H9 (cell line): ENCODE results near the gene PLA2G2E. TPM values are rescaled to one million over a fixed set of nuclear protein-coding genes. Genes with fewer than 3 reads are reported as not detected.

Experiments used
- DNase-seq: peaks from one replicate; pipeline ENCODE4 v3.0.0-alpha.2; 2017
- H2AFZ ChIP-seq: one replicate; pipeline ENCODE4 v1.6.1; 2013; ENCODE audit warnings: mild to moderate bottlenecking, low read length, control low read depth, moderate library complexity
- H2AK5ac ChIP-seq: 2 replicates; pipeline ENCODE4 v1.6.1; 2013; ENCODE audit warnings: low read length, control low read depth, mixed read lengths; ENCODE audit not compliant: insufficient read length
- H2BK120ac ChIP-seq: one replicate; pipeline ENCODE4 v1.6.1; 2013; ENCODE audit warnings: low read depth, mild to moderate bottlenecking, low read length, control low read depth, inconsistent platforms; ENCODE audit not compliant: poor library complexity, severe bottlenecking
- H2BK12ac ChIP-seq: 2 replicates; pipeline ENCODE4 v1.6.1; 2013; ENCODE audit warnings: low read length, control low read depth, mixed read lengths, low read depth; ENCODE audit not compliant: insufficient read length
- H2BK15ac ChIP-seq: 2 replicates; pipeline ENCODE4 v1.6.1; 2013; ENCODE audit warnings: low read depth, low read length, control low read depth
- H2BK20ac ChIP-seq: one replicate; pipeline ENCODE4 v1.6.1; 2013; ENCODE audit warnings: low read depth, mild to moderate bottlenecking, low read length, control low read depth, inconsistent platforms; ENCODE audit not compliant: poor library complexity, severe bottlenecking
- H2BK5ac ChIP-seq: 2 replicates; pipeline ENCODE4 v1.6.1; 2013; ENCODE audit warnings: low read length, control low read depth, mixed read lengths; ENCODE audit not compliant: insufficient read length
- H3K14ac ChIP-seq: 2 replicates; pipeline ENCODE4 v1.6.1; 2013; ENCODE audit warnings: low read length, control low read depth; ENCODE audit not compliant: insufficient read depth
- H3K18ac ChIP-seq: 2 replicates; pipeline ENCODE4 v1.6.1; 2013; ENCODE audit warnings: low read depth, mild to moderate bottlenecking, mixed read lengths, low read length, control low read depth; ENCODE audit not compliant: insufficient read length
- H3K23ac ChIP-seq: 2 replicates; pipeline ENCODE4 v1.6.1; 2013; ENCODE audit warnings: low read length, control low read depth, mixed read lengths, low read depth; ENCODE audit not compliant: insufficient read length
- H3K23me2 ChIP-seq: 2 replicates; pipeline ENCODE4 v1.6.1; 2013; ENCODE audit warnings: low read depth, mild to moderate bottlenecking, mixed read lengths, low read length, control low read depth; ENCODE audit not compliant: insufficient read length, poor library complexity, severe bottlenecking
- H3K27ac ChIP-seq: 2 replicates; pipeline ENCODE4 v1.5.1; 2013; ENCODE audit warnings: low read length, control low read depth, mixed read lengths, low read depth; ENCODE audit not compliant: insufficient read length
- H3K27me3 ChIP-seq: 2 replicates; pipeline ENCODE4 v1.6.1; 2013; ENCODE audit warnings: low read length, control low read depth, inconsistent platforms; ENCODE audit not compliant: insufficient read depth
- H3K4ac ChIP-seq: 2 replicates; pipeline ENCODE4 v1.6.1; 2013; ENCODE audit warnings: low read depth, mild to moderate bottlenecking, control low read depth, inconsistent platforms, low read length, moderate library complexity
- H3K4me1 ChIP-seq: 2 replicates; pipeline ENCODE4 v1.6.1; 2013; ENCODE audit warnings: low read length, control low read depth, inconsistent platforms; ENCODE audit not compliant: insufficient read depth
- H3K4me2 ChIP-seq: 2 replicates; pipeline ENCODE4 v1.6.1; 2013; ENCODE audit warnings: low read length, control low read depth, mixed read lengths; ENCODE audit not compliant: insufficient read length, insufficient read depth
- H3K56ac ChIP-seq: 2 replicates; pipeline ENCODE4 v1.6.1; 2013; ENCODE audit warnings: low read depth, mild to moderate bottlenecking, mixed read lengths, low read length, control low read depth; ENCODE audit not compliant: insufficient read length
- H3K79me1 ChIP-seq: 2 replicates; pipeline ENCODE4 v1.6.1; 2013; ENCODE audit warnings: low read depth, mild to moderate bottlenecking, moderate library complexity, low read length, control low read depth, inconsistent platforms; ENCODE audit not compliant: insufficient read depth, poor library complexity, severe bottlenecking
- H3K79me2 ChIP-seq: 2 replicates; pipeline ENCODE4 v1.6.1; 2013; ENCODE audit warnings: low read length, control low read depth, inconsistent platforms; ENCODE audit not compliant: insufficient read depth
- H3K9ac ChIP-seq: 2 replicates; pipeline ENCODE4 v1.6.1; 2013; ENCODE audit warnings: low read length, control low read depth, mixed read lengths; ENCODE audit not compliant: insufficient read length; ENCODE audit errors: extremely low read depth
- H3K9me3 ChIP-seq: one replicate; pipeline ENCODE4 v1.6.1; 2013; ENCODE audit warnings: low read depth, low read length, inconsistent platforms; ENCODE audit not compliant: control insufficient read depth
- H3T11ph ChIP-seq: one replicate; pipeline ENCODE4 v1.6.1; 2013; ENCODE audit warnings: mild to moderate bottlenecking, low read length, control low read depth, inconsistent platforms
- H4K20me1 ChIP-seq: one replicate; pipeline ENCODE4 v1.6.1; 2013; ENCODE audit not compliant: control insufficient read depth, insufficient read length, insufficient read depth
- H4K5ac ChIP-seq: 2 replicates; pipeline ENCODE4 v1.6.1; 2013; ENCODE audit warnings: low read depth, mild to moderate bottlenecking, mixed read lengths, low read length, control low read depth; ENCODE audit not compliant: insufficient read length
- H4K8ac ChIP-seq: replicated peaks from 2 replicates; pipeline ENCODE4 v1.6.1; 2013; ENCODE audit warnings: low read length, control low read depth, mixed read lengths, low read depth; ENCODE audit not compliant: insufficient read length
- H4K91ac ChIP-seq: 2 replicates; pipeline ENCODE4 v1.6.1; 2013; ENCODE audit warnings: low read depth, mild to moderate bottlenecking, moderate library complexity, mixed read lengths, low read length, control low read depth; ENCODE audit not compliant: insufficient read length
- H3K27ac Mint-ChIP-seq, 3 experiments: 2 replicates in 2 of 3; 3 replicates in 1 of 3; pipeline ENCODE4 v1.8.0; 2020 to 2021; ENCODE audit warnings: mixed read lengths in 3 of 3, mild to moderate bottlenecking in 1 of 3, moderate library complexity in 1 of 3
- H3K27me3 Mint-ChIP-seq: 2 replicates; pipeline ENCODE4 v1.8.0; 2021; ENCODE audit warnings: low read depth, mild to moderate bottlenecking, moderate library complexity, mixed read lengths
- H3K36me3 Mint-ChIP-seq, 3 experiments: 2 replicates in 2 of 3; 3 replicates in 1 of 3; pipeline ENCODE4 v1.8.0; 2020 to 2021; ENCODE audit warnings: low read depth in 3 of 3, mixed read lengths in 3 of 3; ENCODE audit not compliant: insufficient read depth in 1 of 3
- H3K4me1 Mint-ChIP-seq, 2 experiments: 2 replicates each; pipeline ENCODE4 v1.8.0; 2020; ENCODE audit warnings: mixed read lengths in 2 of 2
- H3K4me3 Mint-ChIP-seq, 2 experiments: 2 replicates in 1 of 2; 3 replicates in 1 of 2; pipeline ENCODE4 v1.8.0; 2020 to 2021; ENCODE audit warnings: mild to moderate bottlenecking in 2 of 2, mixed read lengths in 2 of 2, moderate library complexity in 1 of 2
- H3K9me3 Mint-ChIP-seq, 2 experiments: 2 replicates in 1 of 2; 3 replicates in 1 of 2; pipeline ENCODE4 v1.8.0; 2020; ENCODE audit warnings: mild to moderate bottlenecking in 2 of 2, mixed read lengths in 2 of 2, moderate library complexity in 1 of 2
- WGBS: extraction: QIAGEN DNeasy Blood & Tissue Kit; methylation state at CpG from one replicate; pipeline ENCODE4 v1.1.7; 2013; ENCODE audit warnings: missing lambda C conversion rate, low lambda C conversion rate, mixed read lengths; ENCODE audit not compliant: insufficient read length; ENCODE audit errors: extremely low coverage; 5-methylcytosine and 5-hydroxymethylcytosine counted together
- total RNA-seq: library from RNA; stranded (reverse); gene quantifications from 2 replicates; pipeline ENCODE4 v1.2.1, GENCODE V29; 2021
- TF ChIP-seq, protein P1 (sequence below): fragments of 200-600 bp; sonication (generic); conservative IDR thresholded peaks from 3 replicates; pipeline ENCODE4 v1.8.0; 2021; ENCODE audit warnings: antibody characterized with exemption, mild to moderate bottlenecking

Gene PLA2G2E
- total RNA-seq, 1 experiment from 2014 or later = not detected

DNA sequence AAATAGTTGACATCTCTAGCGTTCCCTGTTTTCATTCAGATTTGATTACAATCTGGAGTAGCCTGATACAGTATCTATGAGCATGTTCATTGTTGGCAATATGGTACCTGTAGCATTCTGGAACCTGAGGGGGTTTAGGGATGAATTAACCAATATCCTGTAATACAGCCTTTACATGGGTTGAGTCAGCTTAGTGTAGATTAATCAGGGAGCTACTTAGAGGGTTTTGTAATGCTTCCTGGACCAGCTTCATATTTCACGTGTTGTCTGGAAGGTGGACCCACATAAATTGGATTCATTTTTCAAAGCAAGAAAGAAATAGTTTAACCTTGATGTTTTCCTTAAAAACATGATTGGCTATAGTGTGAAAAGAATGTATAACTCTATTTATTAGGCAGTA is 37.6 kb downstream of the PLA2G2E start:
- H3K9ac ChIP-seq = no peak overlapping the region
- H4K8ac ChIP-seq = no peak overlapping the region
- H4K5ac ChIP-seq = no peak overlapping the region
- no peak overlapping the region for H3K14ac ChIP-seq
- H3K56ac ChIP-seq = no peak overlapping the region
- H3K36me3 Mint-ChIP-seq = peaks cover 4 to 12% (median 5%) of the 10 kb centered on the region in 3 experiments; a peak in 6 of 7 replicates
- no peak overlapping the region for H3K18ac ChIP-seq
- H3K4me3 Mint-ChIP-seq = no peak overlapping the region
- TF ChIP-seq, protein P1, sequence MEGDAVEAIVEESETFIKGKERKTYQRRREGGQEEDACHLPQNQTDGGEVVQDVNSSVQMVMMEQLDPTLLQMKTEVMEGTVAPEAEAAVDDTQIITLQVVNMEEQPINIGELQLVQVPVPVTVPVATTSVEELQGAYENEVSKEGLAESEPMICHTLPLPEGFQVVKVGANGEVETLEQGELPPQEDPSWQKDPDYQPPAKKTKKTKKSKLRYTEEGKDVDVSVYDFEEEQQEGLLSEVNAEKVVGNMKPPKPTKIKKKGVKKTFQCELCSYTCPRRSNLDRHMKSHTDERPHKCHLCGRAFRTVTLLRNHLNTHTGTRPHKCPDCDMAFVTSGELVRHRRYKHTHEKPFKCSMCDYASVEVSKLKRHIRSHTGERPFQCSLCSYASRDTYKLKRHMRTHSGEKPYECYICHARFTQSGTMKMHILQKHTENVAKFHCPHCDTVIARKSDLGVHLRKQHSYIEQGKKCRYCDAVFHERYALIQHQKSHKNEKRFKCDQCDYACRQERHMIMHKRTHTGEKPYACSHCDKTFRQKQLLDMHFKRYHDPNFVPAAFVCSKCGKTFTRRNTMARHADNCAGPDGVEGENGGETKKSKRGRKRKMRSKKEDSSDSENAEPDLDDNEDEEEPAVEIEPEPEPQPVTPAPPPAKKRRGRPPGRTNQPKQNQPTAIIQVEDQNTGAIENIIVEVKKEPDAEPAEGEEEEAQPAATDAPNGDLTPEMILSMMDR = no peak
- H2BK12ac ChIP-seq = no peak overlapping the region
- peaks cover 7% of the 10 kb centered on the region for H3K23me2 ChIP-seq
- peaks cover 29% of the 10 kb centered on the region; the same call in 1 of the 2 replicates for H3K79me2 ChIP-seq
- no peak overlapping the region for H3K23ac ChIP-seq
- H3K27ac Mint-ChIP-seq = no peak overlapping the region
- no peaks in the 10 kb centered on the region for H3K27me3 ChIP-seq
- no peak overlapping the region for H2BK120ac ChIP-seq
- no peak overlapping the region for H4K91ac ChIP-seq
- no peak overlapping the region for H2AFZ ChIP-seq
- no peak overlapping the region for H3K4me2 ChIP-seq
- no peak overlapping the region for H3K27ac ChIP-seq
- no peak for DNase-seq
- no peak overlapping the region for H3T11ph ChIP-seq
- WGBS = no CpG with 5 or more reads among the region's 2 CpGs
- peaks cover 2% of the 10 kb centered on the region; the same call in 1 of the 2 replicates for H3K4me1 ChIP-seq
- no peak overlapping the region for H2BK15ac ChIP-seq
- H3K4me1 Mint-ChIP-seq = peaks cover 16 to 18% of the 10 kb centered on the region in 2 experiments
- H2BK5ac ChIP-seq = no peak overlapping the region
- H3K9me3 Mint-ChIP-seq = peaks cover 0 to 4% of the 10 kb centered on the region in 2 experiments; a peak in 2 of 5 replicates
- H3K79me1 ChIP-seq = peaks cover 4% of the 10 kb centered on the region
- H3K9me3 ChIP-seq = no peaks in the 10 kb centered on the region
- no peaks in the 10 kb centered on the region; the same call in 1 of the 2 replicates for H3K27me3 Mint-ChIP-seq
- no peak overlapping the region for H2AK5ac ChIP-seq
- no peak overlapping the region for H2BK20ac ChIP-seq
- no peak overlapping the region for H3K4ac ChIP-seq
- peaks cover 2% of the 10 kb centered on the region for H4K20me1 ChIP-seq
